ENCODE data around the gene DERL3. TPM values are rescaled to one million over a fixed set of nuclear protein-coding genes. Genes with fewer than 3 reads are reported as not detected.

DERL3 gene
- total and polyA plus RNA-seq, 2 experiments from 2014 or later: 13.6 to 19.5 TPM

DNA sequence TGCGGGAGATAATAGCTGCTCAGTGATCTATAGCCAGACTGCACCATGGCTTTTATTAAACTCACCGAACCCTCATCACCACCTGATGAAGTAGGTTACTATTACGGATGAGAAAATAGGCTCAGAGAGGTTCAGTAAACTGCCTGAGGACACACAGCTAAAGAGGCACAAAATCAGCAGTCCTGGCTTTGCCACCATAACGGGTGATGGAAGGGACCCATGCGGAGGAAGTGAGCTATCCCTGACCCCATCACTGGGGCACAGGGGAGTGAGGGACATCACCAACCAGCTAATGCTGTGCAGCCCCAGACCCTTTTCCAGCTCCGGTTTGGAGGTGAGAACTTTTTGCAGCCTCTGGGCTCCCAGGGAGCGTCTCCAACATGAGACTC, 7.3 kb upstream of the DERL3 start:
- Histone ChIP-seq H3K79me2 (replicated peaks; ENCODE audit: insufficient read depth) (no peaks in the 10 kb centered on the region), H3F3A (replicated peaks; ENCODE audit: low read depth) (peaks cover 15% of the 10 kb centered on the region; the same call in 1 of the 2 replicates), H4K20me1 (replicated peaks; ENCODE audit: insufficient read depth) (no peaks in the 10 kb centered on the region), H3K36me3 (ENCODE audit: insufficient read depth) (no peaks in the 10 kb centered on the region), H3K27ac (ENCODE audit: low read depth) (no peak overlapping the region), H3K4me1 (ENCODE audit: insufficient read depth) (peaks cover 34% of the 10 kb centered on the region), H2AFZ (peak overlapping the region; percentile 92), H3K4me2 (0 out of 2 replicates have a peak overlapping the region, but pooled peaks have one; percentile 20), H3K4me3 (no peak overlapping the region), H3K27me3 (ENCODE audit: insufficient read depth) (no peaks in the 10 kb centered on the region), H3K9me2 (ENCODE audit: insufficient read depth) (no peaks in the 10 kb centered on the region)
- peaks cover 37% of the 10 kb centered on the region for H3K4me1 Mint-ChIP-seq
- H3K27ac Mint-ChIP-seq: no peak overlapping the region
- TF ChIP-seq, protein P1, sequence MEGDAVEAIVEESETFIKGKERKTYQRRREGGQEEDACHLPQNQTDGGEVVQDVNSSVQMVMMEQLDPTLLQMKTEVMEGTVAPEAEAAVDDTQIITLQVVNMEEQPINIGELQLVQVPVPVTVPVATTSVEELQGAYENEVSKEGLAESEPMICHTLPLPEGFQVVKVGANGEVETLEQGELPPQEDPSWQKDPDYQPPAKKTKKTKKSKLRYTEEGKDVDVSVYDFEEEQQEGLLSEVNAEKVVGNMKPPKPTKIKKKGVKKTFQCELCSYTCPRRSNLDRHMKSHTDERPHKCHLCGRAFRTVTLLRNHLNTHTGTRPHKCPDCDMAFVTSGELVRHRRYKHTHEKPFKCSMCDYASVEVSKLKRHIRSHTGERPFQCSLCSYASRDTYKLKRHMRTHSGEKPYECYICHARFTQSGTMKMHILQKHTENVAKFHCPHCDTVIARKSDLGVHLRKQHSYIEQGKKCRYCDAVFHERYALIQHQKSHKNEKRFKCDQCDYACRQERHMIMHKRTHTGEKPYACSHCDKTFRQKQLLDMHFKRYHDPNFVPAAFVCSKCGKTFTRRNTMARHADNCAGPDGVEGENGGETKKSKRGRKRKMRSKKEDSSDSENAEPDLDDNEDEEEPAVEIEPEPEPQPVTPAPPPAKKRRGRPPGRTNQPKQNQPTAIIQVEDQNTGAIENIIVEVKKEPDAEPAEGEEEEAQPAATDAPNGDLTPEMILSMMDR (conservative IDR thresholded peaks at IDR 0.05; ENCODE audit: low read depth in 2 of 2): no peak
- no peak for TF ChIP-seq ZNF331 (CRISPR knock-in tag; IDR thresholded peaks at IDR 0.05; ENCODE audit: low read depth)
- TF ChIP-seq, protein P2, sequence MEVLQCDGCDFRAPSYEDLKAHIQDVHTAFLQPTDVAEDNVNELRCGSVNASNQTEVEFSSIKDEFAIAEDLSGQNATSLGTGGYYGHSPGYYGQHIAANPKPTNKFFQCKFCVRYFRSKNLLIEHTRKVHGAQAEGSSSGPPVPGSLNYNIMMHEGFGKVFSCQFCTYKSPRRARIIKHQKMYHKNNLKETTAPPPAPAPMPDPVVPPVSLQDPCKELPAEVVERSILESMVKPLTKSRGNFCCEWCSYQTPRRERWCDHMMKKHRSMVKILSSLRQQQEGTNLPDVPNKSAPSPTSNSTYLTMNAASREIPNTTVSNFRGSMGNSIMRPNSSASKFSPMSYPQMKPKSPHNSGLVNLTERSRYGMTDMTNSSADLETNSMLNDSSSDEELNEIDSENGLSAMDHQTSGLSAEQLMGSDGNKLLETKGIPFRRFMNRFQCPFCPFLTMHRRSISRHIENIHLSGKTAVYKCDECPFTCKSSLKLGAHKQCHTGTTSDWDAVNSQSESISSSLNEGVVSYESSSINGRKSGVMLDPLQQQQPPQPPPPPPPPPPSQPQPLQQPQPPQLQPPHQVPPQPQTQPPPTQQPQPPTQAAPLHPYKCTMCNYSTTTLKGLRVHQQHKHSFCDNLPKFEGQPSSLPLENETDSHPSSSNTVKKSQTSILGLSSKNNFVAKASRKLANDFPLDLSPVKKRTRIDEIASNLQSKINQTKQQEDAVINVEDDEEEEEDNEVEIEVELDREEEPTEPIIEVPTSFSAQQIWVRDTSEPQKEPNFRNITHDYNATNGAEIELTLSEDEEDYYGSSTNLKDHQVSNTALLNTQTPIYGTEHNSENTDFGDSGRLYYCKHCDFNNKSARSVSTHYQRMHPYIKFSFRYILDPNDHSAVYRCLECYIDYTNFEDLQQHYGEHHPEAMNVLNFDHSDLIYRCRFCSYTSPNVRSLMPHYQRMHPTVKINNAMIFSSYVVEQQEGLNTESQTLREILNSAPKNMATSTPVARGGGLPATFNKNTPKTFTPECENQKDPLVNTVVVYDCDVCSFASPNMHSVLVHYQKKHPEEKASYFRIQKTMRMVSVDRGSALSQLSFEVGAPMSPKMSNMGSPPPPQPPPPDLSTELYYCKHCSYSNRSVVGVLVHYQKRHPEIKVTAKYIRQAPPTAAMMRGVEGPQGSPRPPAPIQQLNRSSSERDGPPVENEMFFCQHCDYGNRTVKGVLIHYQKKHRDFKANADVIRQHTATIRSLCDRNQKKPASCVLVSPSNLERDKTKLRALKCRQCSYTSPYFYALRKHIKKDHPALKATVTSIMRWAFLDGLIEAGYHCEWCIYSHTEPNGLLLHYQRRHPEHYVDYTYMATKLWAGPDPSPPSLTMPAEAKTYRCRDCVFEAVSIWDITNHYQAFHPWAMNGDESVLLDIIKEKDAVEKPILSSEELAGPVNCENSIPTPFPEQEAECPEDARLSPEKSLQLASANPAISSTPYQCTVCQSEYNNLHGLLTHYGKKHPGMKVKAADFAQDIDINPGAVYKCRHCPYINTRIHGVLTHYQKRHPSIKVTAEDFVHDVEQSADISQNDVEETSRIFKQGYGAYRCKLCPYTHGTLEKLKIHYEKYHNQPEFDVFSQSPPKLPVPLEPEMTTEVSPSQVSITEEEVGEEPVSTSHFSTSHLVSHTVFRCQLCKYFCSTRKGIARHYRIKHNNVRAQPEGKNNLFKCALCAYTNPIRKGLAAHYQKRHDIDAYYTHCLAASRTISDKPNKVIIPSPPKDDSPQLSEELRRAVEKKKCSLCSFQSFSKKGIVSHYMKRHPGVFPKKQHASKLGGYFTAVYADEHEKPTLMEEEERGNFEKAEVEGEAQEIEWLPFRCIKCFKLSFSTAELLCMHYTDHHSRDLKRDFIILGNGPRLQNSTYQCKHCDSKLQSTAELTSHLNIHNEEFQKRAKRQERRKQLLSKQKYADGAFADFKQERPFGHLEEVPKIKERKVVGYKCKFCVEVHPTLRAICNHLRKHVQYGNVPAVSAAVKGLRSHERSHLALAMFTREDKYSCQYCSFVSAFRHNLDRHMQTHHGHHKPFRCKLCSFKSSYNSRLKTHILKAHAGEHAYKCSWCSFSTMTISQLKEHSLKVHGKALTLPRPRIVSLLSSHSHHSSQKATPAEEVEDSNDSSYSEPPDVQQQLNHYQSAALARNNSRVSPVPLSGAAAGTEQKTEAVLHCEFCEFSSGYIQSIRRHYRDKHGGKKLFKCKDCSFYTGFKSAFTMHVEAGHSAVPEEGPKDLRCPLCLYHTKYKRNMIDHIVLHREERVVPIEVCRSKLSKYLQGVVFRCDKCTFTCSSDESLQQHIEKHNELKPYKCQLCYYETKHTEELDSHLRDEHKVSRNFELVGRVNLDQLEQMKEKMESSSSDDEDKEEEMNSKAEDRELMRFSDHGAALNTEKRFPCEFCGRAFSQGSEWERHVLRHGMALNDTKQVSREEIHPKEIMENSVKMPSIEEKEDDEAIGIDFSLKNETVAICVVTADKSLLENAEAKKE (CRISPR knock-in tag; IDR thresholded peaks at IDR 0.05): no peak
- TF ChIP-seq NANOG (IDR thresholded peaks at IDR 0.05; ENCODE audit: borderline replicate concordance): no peak
- no peak for TF ChIP-seq EZH2 (IDR thresholded peaks at IDR 0.05; ENCODE audit: low read depth, unreplicated experiment)
- TF ChIP-seq, protein P3, sequence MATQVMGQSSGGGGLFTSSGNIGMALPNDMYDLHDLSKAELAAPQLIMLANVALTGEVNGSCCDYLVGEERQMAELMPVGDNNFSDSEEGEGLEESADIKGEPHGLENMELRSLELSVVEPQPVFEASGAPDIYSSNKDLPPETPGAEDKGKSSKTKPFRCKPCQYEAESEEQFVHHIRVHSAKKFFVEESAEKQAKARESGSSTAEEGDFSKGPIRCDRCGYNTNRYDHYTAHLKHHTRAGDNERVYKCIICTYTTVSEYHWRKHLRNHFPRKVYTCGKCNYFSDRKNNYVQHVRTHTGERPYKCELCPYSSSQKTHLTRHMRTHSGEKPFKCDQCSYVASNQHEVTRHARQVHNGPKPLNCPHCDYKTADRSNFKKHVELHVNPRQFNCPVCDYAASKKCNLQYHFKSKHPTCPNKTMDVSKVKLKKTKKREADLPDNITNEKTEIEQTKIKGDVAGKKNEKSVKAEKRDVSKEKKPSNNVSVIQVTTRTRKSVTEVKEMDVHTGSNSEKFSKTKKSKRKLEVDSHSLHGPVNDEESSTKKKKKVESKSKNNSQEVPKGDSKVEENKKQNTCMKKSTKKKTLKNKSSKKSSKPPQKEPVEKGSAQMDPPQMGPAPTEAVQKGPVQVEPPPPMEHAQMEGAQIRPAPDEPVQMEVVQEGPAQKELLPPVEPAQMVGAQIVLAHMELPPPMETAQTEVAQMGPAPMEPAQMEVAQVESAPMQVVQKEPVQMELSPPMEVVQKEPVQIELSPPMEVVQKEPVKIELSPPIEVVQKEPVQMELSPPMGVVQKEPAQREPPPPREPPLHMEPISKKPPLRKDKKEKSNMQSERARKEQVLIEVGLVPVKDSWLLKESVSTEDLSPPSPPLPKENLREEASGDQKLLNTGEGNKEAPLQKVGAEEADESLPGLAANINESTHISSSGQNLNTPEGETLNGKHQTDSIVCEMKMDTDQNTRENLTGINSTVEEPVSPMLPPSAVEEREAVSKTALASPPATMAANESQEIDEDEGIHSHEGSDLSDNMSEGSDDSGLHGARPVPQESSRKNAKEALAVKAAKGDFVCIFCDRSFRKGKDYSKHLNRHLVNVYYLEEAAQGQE (IDR thresholded peaks at IDR 0.05; ENCODE audit: unreplicated experiment): no peak
- TF ChIP-seq POLR2AphosphoS5 (IDR thresholded peaks at IDR 0.05; ENCODE audit: low read depth): no peak
- TF ChIP-seq, protein P4, sequence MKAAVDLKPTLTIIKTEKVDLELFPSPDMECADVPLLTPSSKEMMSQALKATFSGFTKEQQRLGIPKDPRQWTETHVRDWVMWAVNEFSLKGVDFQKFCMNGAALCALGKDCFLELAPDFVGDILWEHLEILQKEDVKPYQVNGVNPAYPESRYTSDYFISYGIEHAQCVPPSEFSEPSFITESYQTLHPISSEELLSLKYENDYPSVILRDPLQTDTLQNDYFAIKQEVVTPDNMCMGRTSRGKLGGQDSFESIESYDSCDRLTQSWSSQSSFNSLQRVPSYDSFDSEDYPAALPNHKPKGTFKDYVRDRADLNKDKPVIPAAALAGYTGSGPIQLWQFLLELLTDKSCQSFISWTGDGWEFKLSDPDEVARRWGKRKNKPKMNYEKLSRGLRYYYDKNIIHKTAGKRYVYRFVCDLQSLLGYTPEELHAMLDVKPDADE (IDR thresholded peaks at IDR 0.05): no peak
- no peak for TF ChIP-seq STAT1 (IDR thresholded peaks at IDR 0.05; ENCODE audit: unreplicated experiment)
- TF ChIP-seq EZH2phosphoT487 (IDR thresholded peaks at IDR 0.05; ENCODE audit: unreplicated experiment): no peak
- TF ChIP-seq ZNF114 (CRISPR knock-in tag; IDR thresholded peaks at IDR 0.05): no peak
- no peak for TF ChIP-seq JUNB (IDR thresholded peaks at IDR 0.05; ENCODE audit: unreplicated experiment)
- no peak for TF ChIP-seq CREB1 (CRISPR knock-in tag; IDR thresholded peaks at IDR 0.05; ENCODE audit: low read depth)
- DNase-seq (ENCODE audit: low spot score) (no peak), ATAC-seq (no peak)
- peaks cover 33% of the 10 kb centered on the region for H3K27me3 Mint-ChIP-seq (ENCODE audit: insufficient read depth, low read depth, poor library complexity)
- H3K9me3 Mint-ChIP-seq: no peaks in the 10 kb centered on the region
- no peaks in the 10 kb centered on the region for H3K36me3 Mint-ChIP-seq (ENCODE audit: low read depth)
- no peak overlapping the region for H3K4me3 Mint-ChIP-seq

Measured in GM23338 (cell line).